ENCODE measurements around the gene SPTLC3. TPM values are rescaled to one million over a fixed set of nuclear protein-coding genes. Genes with fewer than 3 reads are reported as not detected.

Gene SPTLC3
- total RNA-seq, 1 donor from 2014 or later: 0.95 TPM

DNA sequence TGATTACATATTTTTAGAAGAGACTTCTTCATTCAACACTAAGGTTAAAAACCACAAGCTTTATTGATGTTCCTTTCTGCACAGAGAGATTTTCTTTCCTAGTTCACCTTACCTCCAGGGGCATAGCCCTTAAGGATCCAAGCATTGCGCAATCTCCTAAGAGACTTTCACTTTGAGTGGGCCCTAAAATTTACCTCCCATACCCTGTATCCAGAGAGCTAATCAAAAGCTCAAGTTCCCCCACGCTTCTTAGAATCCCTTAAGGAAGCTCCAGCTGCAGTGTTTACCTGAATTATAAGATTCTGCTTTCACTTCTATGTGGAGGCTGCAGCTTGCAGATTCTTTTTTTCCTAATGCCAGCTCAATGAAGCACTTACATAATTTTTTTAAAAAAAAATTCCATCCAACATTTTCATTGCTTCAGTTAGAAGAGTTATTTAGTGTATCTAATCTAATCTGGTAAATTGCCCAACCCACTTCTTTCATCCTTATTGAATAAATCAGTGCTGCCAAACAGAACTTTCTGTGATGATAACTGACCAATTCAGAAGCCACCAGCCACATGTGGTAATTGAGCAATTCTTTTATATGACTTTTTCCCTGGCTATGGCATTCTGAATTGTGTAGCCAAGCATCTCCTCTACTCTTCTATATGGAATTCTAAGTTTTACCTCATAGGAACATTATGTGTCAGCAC lies 24.6 kb upstream of the SPTLC3 start:
- intact Hi-C loops (cut with micrococcal nuclease): no loop called here

DNA sequence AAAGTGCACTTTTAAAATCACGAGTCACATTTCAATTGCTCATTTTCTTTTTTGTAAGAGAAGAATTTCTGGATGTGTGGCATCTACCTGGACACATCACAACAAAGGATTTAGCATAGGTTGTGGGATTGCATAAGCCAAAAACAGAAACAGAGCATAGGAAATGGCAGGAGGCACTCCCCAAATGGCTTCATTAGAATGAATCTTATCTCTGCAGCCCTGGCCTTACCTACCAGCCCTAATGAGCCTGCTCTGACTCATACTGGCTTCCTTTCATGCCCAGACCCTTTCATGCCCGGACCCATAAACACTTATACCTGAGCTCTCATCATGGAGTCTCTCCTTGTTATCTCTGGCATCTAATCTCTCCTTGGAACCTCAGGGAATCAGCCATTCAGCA lies 23.9 kb upstream of the SPTLC3 start:
- intact Hi-C loops (cut with micrococcal nuclease): no loop called here

DNA sequence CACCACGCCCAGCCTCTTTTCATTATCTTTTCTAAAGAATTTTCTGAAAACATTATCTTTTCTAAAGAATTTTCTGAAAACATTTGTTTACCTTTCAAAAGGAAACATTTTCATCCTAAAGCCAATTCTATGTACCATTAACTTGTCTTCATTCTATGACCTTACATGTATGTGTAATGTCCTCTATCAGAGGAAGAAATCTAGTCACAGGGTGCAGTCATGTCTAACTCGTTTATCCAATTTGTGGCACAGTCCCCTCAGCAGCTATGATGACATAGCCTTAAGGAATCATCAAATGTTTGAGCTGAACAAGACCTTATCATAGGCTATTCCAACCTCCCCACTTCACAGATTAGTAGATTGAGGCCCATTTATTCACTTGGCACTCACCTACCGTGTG lies 21.5 kb upstream of the SPTLC3 start:
- intact Hi-C loops (cut with micrococcal nuclease): no loop called here

DNA sequence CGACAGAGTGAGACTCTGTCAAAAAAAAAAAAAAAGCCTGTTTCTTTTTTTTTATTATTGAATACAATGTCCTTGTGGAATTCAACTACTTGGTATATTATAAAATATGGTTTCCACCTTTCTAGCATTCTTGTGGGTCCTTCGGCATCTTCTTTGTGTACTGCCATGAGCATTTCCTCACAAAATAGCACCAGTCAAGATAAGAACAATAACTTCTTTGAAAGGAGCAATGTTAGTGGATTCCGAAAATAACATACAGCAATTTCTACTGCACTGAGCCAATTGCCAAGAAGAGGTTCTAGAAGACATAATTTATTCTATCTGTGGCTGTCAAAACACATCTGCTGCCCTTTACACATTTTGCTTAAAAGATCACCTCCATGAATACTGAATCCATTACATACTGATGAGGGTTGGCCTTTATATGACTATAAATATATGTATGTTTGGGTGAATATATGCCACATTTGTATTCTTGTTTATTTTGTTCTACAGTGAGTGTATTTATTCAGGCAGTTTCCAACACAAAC lies 19.1 kb upstream of the SPTLC3 start:
- intact Hi-C loops (cut with micrococcal nuclease): no loop called here

DNA sequence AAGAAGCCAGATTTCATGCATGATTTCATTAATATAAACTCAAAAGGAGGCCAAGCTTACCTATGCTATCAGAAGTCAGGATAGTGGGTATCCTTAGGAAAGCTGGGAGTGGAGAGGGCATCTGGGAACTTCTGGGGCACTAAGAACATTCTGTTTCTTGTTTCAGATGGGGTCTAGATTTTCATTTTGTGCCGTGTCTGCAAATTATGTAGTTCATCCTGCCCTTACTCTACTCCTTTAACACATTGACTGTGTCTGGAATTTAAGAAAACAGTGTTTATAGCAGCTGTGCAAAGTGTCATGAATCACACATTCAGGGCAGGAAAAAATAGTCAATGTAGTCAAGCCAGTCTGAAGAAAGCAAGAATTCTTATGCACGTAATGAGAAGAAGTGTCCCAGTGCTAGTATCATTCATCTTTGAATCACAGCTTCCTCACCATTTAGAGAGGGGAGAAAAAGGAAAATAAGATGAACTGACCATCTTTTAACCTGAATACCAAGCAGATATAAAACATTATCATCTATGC lies 11.6 kb upstream of the SPTLC3 start:
- intact Hi-C loops (cut with micrococcal nuclease): no loop called here

DNA sequence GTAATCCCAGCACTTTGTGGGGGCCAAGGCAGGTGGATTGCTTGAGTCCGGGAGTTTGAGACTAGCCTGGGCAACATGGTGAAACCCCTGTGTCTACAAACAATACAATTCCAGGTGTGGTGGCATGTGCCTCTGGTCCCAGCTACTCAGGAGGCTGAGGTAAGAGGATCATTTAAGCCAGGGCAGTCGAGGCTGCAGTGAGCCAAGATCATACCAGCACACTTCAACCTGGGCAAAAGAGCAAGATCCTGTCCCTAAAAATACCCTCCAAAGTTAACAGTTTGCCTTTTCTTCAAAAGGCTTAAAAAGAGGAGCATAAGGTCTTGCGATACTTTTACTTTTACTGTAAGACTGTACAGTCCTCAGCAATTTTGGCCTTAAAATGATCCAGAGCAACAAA lies 10.7 kb upstream of the SPTLC3 start:
- intact Hi-C loops (cut with micrococcal nuclease): no loop called here

DNA sequence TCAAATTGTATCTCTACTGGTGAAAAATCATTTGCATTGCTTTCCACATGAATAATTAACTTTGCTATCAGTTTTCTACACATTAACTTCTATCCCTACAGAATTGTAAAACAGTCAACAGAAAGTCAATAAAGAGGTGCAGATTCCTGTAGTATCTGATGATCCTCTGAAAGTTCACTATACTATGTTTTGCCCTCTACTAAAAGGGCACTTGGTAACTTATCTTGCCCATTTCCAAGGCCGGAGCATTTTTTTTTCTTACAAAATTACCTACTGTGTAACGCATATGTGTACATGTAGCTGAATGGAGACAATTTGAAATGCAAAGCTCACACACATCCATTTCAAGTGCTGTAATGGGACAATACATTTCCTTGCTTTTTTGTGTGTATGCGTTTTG lies 9.6 kb upstream of the SPTLC3 start:
- intact Hi-C loops (cut with micrococcal nuclease): no loop called here

DNA sequence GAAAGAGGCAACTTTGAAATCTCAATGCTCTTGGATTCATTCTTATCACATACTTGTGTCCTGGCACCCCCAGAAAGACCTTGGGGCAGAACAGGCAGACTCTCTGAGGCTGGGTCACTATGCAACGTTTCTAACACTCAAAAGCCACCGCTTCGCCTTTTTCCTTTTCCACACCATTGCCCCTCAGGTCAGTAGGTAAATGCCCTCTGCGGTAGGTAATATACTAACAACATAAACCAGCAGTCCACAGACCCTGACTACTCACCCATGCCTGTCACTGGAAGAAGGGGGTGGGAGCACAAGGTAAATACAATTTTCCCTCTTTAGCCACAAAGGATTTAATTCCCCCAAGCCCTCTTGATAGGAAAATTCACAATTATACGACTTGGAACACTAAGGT lies 6.5 kb upstream of the SPTLC3 start:
- intact Hi-C loops (cut with micrococcal nuclease): no loop called here

DNA sequence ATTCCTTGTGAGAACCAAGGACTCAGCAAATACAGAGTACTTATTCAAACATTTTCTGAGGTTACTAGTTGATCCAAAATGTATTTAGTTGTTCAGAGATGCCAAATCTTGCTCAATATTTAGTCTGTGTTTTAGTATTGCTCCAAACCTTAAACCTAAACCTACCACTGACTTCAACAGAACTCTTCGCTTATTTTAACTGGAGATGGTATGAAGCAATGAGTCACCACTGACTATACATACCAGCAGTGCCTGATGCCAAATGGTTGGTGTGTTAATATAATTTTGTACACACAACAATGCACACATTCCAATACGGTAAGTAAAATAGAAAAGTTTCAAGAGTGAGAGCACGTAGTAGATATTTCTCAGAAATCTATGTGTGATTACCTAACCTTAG lies 1.9 kb upstream of the SPTLC3 start:
- intact Hi-C loops (cut with micrococcal nuclease): no loop called here

DNA sequence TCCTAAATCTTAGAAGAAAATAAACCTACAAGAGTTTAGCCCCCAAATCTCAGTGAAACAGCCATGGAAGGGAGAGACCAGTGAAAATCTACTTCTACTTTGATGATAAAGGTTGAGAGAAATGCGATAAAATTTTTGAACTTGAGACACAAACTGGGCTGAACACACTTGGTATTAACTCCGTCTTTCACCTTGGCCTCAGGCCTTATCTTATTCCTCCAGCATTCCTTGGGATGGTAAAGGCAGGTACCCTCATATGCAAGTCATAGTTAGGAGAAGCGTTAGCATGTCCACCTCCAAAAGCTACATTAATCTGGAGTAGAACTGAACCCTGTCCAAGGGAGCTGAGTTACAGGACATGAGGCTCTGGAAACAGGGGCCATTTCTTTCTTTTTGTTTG lies 1.2 kb upstream of the SPTLC3 start:
- intact Hi-C loops (cut with micrococcal nuclease): no loop called here

DNA sequence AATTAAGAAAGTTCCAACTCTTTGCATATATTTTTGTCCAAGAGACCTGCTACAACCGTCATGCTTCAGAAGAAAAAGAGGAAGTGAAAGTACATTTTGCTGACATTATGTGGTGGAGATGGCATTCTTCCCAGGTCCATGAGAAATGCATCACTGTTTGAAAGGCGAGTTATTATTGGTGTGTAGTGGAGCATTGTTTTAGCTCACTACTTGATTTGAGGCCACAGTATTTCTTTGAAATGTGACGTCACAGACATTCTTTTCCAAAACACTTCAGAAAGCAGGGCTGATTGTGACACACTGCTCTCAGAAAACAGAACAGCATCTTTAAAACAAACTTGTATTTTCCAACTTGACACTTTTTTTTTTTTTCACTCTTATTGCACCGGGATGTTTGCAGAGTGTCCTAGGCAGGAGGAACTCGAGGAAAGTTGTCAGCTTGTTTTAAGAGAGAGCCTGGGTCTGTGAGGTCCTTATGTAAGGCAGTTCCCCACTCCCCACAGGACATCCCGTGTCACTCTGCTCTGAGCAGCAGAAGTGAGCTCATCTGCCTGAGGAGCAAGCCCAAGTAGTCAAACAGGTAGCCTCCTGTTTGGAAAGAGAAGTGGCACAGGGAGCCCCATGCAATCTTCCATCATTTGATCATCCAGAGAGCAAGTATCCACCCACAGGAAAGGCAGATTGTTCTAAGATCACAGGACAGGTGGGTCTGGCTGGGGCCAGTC lies 1.1 kb downstream of the SPTLC3 start:
- intact Hi-C loops (cut with micrococcal nuclease): no loop called here

DNA sequence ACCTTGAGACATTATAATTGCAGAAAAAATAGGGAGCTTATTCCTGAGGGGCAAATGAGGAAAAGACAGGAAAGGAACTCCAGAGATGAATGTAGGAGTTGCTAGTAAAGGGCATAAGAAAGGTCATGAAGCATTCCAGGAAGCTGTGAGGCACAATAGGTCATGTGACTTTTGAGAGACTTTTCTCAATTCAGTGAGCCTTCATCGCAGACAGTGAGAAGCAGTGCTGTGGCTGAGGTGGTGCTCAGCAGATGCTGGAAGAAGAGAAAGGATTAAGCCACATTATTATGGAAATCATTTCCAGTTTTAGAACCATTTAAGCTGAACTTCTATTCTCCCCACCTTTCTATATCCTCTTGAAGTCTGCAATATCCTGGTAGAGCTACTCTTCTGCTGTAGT lies 4.1 kb downstream of the SPTLC3 start:
- intact Hi-C loops (cut with micrococcal nuclease): no loop called here

DNA sequence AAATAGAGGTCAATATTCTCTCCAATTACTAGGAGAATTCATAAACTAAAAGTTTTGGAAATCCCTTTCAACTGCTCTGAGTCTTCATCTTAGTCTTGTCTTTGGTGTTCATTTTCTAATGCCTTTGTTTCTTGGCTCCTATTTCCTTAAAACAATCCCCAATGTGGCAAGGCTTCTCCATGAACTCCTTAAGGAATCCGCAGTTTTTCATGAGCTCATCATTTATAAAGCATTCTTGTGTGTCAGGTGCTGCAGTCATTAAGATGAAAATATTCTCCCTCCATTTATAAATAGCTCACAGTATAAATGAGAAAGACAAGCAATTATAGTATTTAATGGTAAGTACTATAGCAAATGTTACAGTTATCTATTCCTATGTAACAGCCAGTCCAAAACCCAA lies 4.6 kb downstream of the SPTLC3 start:
- intact Hi-C loops (cut with micrococcal nuclease): no loop called here

DNA sequence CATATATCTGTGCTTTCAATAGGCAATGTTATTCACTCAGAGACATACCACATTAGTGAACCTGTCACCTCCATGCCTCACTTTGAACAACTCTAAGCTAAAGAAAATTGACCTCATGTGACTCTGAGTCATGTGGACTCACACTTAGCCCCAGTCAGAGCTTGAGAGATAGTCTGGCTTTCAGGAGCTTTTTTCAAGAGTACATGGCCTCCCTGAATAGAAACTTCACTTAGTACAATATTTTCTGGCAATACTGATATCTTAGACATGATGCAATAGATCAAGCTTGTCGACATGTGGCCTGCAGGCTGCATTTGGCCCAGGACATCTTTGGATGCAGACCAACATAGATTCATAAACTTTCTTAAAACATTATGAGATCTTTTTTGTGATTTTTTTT lies 8.5 kb downstream of the SPTLC3 start:
- intact Hi-C loops (cut with micrococcal nuclease): no loop called here

DNA sequence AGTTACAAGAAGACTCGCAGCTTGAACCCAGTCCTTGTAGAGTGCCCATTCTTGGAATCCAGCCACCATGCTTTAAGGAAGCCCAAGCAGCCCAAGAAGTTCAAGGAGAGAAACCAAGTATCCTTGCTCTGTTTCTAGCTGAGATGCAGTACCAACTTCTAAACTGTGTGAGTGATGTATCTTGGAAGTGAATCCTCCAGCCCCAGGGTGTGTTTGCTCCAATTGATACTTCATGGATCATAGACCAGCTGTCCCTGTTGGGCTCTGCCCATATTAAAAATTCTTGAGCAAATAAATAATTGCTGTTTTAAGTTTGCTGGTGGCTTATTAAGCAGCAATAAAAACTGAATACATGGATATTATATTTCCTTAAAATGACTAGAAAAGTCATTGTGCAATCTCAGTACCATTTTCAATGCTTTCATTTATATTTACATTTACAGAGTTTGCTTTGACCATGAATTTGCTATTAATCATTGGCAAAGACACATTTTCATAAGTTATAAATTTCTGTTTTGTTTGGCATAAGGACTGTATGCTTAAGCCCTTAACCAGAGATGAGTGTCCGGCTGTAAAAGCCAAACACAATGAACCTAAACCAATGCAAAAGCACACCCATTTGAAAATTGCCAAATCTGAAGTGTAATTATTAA lies 9.2 kb downstream of the SPTLC3 start:
- intact Hi-C loops (cut with micrococcal nuclease): no loop called here

DNA sequence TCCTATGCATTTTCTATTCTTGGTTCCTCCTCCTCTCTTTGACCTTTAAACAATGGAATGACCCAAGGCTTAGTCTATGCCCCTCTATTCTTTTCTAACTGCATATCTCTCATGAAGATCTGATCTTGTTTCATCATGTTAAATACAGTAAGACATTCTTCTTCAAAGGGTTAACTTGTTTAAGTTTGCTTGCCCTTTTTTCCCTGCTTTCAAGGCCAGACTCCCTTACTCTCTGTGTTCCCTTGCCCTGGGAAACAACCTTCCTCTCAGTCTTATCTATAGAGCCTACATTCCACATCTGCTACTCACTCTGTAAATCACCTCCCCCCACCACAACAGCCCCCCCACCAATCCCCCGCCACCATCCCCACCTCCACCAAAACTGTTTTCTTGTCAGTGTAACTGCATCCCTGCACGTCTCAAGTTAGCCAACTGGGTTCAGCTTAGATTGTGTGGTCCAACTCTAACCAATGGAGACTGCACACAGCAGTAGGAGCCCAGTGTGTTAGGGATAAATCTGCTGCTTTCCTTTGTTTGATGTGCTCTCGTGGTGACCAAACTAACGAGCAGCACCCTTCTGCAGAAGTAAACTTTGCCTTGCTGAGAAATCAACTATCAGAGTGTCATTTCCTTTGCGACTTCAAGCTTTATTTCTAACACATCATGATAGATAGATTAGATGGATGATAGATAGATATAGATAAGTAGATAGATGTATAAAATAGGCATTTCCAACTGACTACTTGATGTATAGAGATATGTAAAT lies 12.6 kb downstream of the SPTLC3 start:
- intact Hi-C loops (cut with micrococcal nuclease): no loop called here

DNA sequence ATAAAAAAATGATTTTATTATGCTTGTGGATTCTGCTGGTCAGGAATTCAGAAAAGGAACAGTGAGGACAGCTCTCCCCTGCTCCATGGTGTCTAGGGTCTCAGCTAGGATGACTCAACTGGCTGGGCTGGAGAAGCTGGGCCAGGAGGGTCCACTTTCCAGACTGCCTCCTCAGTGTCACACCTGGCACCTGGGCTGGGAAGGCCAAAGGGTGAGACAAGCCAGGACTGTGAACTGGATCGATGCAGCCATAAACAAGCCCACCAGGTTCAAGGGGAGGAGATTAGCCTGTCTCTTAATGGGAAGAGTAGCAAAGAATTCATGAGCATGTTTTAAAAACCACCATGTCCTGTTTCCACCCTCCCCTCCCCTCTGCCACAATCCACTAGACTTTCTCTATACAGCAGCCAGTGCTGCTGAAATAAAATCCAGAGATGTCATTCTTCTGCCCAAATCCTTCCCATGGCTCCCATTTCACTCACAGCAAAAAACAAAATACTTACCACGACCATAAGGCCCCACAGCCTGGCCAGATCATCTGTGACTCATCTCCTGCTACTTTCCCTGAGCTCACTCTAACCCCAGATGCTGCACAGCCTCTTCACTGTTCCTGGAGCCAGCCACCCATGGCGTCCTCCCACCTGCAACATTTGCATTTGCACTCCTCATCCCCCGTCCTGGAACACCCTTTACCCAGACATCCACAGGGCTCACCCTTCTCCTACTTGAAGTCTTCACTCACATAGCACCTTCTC lies 13.8 kb downstream of the SPTLC3 start:
- intact Hi-C loops (cut with micrococcal nuclease): no loop called here

DNA sequence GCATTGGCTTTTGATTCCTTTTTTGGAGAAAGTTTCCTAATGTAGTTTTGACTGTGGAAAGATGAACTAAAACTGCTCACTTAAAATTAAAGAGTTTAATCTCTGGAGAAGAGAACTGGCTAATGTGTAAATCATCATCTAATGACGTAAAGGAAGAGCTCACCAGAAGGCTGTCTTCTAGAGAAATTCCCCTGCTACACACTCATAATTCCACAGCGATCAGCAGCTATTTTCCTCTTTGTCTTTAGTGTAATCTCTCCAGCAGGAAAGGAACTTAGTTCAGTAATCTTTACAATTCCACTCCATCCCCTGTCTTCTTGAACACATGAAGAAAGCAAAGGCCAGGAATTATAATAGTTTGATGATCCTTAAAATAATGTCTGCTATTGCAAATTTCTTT lies 15.8 kb downstream of the SPTLC3 start:
- intact Hi-C loops (cut with micrococcal nuclease): no loop called here

DNA sequence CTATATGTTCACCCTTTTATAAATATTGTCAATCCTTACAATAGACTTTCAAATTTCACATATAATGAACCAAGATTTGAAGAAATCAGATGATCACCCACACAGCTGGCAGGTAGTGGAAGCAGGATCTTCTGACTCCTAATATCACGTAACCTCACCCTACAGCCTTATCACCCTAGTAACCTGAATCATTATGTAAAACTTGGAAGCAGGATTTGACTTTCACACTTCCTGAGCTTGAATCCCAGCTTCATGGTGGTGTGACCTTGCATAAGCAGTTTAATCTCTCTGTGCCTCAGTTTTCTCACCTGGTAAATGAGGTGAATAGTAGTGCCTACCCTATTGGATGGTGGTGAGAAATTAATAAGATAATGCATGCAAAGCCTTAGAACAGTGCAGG lies 16.4 kb downstream of the SPTLC3 start:
- intact Hi-C loops (cut with micrococcal nuclease): no loop called here

DNA sequence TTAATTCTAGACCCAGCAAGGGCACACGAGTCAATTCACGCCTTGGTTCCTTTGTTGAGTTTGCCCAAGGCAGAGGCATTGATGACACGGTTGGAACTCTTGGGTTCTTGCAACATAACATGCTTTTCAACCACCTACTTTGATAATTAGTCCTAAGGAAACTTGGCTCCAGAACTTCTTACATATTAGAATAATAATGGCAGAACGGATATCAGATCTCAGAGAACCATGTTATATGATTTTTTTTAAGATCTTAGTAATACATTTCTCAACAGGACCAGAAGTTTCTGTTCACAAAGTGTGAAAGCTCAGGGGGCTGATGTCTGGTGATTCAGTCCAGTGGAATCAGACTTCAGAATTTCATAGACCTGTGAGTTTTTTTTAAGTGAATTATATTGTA lies 19.2 kb downstream of the SPTLC3 start:
- intact Hi-C loops (cut with micrococcal nuclease): no loop called here

DNA sequence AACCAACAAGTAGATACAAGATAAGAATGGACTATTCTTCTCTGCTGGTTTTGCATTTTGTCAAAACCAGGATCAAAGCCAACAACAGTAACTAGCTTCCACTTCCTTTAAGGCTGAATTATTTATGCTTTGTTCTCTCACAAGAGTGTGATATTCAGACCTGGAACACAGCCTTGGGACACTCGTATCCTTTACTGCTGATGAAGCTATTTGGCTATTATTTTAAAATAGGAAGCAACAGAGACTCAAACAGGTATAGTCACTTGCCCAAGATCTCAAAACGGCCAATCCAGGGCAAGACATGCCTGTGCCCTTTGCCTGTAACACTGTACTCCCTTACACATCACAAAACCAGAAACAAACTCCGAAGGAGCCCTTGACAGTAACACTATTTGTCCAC lies 19.9 kb downstream of the SPTLC3 start:
- intact Hi-C loops (cut with micrococcal nuclease): no loop called here

All from T-helper 2 cell treated with Interferon-gamma antibody and Interleukin-4, amounts not matched to agents 100 ng/mL and 5 ng/mL, for 36 hours (primary cell).